ENCODE data around the gene RIMS3. TPM values are rescaled to one million over a fixed set of nuclear protein-coding genes. Genes with fewer than 3 reads are reported as not detected.

Gene RIMS3
- total RNA-seq, 1 donor from 2014 or later = 2.9 TPM

DNA sequence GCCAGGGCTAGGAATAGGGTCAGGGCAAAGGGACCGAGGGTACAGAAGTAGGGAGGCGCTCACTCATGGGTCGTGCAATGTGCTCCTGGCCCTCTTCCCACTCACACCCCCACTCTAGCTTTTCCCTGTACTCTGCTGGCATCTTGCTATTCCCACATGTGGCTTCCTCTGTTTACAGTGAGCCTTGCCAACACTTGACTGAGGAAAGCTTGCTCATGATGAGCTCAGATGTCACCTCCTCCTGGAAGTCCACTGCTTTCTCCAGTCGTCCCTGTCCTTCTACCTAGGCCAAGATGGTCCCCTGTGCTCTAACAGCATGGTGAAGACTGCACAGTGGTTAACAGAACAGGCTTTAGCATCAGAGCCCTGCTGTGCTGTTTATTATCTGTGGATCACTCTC lies 8.0 kb upstream of the RIMS3 start:
- no peak for TF ChIP-seq CTCF (IDR thresholded peaks at IDR 0.05; ENCODE audit: insufficient read depth, low read length, poor library complexity, severe bottlenecking)
- Histone ChIP-seq H3K4me3 (ENCODE audit: low read depth, low read length) (no peak overlapping the region), H3K36me3 (ENCODE audit: control insufficient read depth, insufficient read depth, low read length) (no peaks in the 10 kb centered on the region), H3K27me3 (ENCODE audit: control insufficient read depth, insufficient read depth, low read length) (no peaks in the 10 kb centered on the region)
- DNase-seq (ENCODE audit: low read depth) = no peak

DNA sequence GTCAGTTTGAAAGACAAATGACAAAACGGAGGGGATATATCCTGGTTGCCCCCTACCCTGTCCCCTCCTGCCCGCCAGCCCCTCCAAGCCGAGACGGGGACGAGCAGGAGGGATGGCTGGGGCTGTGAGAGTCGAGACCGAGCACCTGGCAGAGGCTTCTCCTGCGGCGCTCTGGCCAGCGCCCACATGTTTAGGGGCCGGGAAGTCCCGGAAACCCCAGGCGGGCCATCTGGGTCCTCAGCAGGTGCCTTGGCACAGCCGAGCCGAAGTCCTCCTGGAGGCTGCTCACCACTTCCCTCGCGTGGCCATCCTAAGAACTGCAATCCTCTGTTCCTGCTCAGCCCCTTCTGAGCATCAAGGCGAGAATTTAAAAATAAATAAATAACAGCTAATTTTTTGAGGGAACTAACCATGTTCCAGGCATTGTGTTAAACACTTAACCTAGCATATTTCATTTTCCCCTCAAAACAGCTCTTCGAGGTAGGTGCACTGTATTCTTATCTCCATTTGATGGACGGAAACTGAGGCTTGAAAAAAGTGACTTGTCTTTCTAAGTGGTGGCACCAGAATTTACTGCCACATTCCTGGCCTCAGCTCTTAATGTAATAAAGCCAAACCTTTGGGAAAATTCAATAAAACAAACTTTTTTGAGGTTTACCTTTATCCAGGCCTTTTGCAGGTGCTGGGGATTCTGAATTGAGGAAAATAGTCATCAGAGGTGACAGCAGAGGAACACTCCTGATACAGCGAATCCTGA lies 3.5 kb upstream of the RIMS3 start:
- TF ChIP-seq CTCF (IDR thresholded peaks at IDR 0.05; ENCODE audit: insufficient read depth, low read length, poor library complexity, severe bottlenecking) = peak; percentile 96
- DNase-seq (ENCODE audit: low read depth) = no peak
- Histone ChIP-seq H3K4me3 (ENCODE audit: low read depth, low read length) (no peak overlapping the region), H3K27me3 (ENCODE audit: control insufficient read depth, insufficient read depth, low read length) (no peaks in the 10 kb centered on the region), H3K36me3 (ENCODE audit: control insufficient read depth, insufficient read depth, low read length) (no peaks in the 10 kb centered on the region)

GRCh38 chr1:40664791-40665190 lies 691 bp downstream of the RIMS3 start:
- H3K36me3 ChIP-seq (ENCODE audit: control insufficient read depth, insufficient read depth, low read length) = no peaks in the 10 kb centered on the region
- peaks cover 5% of the 10 kb centered on the region for H3K27me3 ChIP-seq (ENCODE audit: control insufficient read depth, insufficient read depth, low read length)
- DNase-seq (ENCODE audit: low read depth) = no peak
- no peak for TF ChIP-seq CTCF (IDR thresholded peaks at IDR 0.05; ENCODE audit: insufficient read depth, low read length, poor library complexity, severe bottlenecking)
- peak overlapping the region; percentile 44 for H3K4me3 ChIP-seq (ENCODE audit: low read depth, low read length)

DNA sequence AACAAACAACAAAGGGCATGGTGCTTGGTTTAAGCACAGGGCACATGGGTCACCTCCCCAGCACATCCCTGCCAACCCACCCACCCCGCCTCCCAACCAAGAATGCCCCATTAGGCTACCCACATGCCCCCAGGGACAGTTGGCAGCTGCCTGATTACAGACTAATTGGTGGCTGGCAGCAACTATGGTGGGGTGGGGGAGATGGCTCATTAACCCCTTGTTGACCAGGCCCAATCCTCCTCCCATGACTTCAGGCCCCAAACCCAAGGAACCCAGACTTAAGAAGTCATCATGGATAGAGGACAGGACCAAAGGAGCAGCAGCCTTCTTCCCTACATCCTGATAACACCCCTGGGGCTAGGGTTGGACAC lies 1.3 kb downstream of the RIMS3 start:
- no peak for DNase-seq (ENCODE audit: low read depth)
- Histone ChIP-seq H3K27me3 (ENCODE audit: control insufficient read depth, insufficient read depth, low read length) (peaks cover 6% of the 10 kb centered on the region), H3K36me3 (ENCODE audit: control insufficient read depth, insufficient read depth, low read length) (no peaks in the 10 kb centered on the region), H3K4me3 (ENCODE audit: low read depth, low read length) (no peak overlapping the region)
- TF ChIP-seq CTCF (IDR thresholded peaks at IDR 0.05; ENCODE audit: insufficient read depth, low read length, poor library complexity, severe bottlenecking) = no peak

DNA sequence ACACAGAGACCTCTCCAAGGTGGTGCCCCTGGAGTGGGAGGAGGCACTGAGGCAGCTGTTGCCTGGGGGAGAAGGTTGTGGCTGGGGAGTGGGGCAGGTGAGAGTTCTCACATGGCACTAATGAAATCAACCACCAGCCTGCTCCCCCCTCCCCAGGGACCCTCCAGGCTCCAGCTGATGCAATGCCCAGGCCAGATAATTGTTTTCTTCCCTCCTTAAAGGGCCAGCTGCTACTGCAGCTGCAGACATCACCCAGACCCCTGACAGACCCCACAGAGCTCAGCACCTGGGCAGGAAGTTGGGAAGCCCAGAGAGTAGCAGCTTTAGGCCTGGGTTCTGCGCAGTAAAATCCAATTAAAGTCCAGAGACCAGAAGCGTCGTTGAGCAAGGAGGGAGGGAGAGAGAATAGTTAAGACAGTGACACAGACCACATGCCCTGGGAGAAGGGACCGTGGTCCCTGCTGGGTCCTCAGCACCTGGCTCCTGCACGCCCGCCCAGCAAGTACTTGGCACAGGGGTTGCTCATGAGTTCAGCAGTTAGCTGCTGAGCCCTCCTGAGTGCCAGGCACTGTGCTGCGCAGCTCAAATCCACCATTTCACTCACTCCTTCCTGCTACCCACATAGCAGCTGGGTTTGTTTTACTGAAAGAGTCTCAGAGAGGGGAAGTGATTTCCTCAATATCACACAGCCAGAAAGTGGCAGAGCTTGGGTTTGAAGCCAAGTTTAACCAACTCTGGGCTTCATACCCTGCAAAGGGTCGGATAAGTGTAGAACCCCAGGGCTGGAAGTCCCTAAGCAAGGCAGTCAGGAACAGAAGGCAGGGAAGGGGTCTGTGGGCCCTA lies 1.9 kb downstream of the RIMS3 start:
- peaks cover 6% of the 10 kb centered on the region for H3K27me3 ChIP-seq (ENCODE audit: control insufficient read depth, insufficient read depth, low read length)
- no peak for TF ChIP-seq CTCF (IDR thresholded peaks at IDR 0.05; ENCODE audit: insufficient read depth, low read length, poor library complexity, severe bottlenecking)
- H3K4me3 ChIP-seq (ENCODE audit: low read depth, low read length) = no peak overlapping the region
- H3K36me3 ChIP-seq (ENCODE audit: control insufficient read depth, insufficient read depth, low read length) = no peaks in the 10 kb centered on the region
- DNase-seq (ENCODE audit: low read depth) = no peak

Data from kidney epithelial cell (primary cell).